SK-N-SH (cell line): ENCODE results near the gene PIBF1.
"Not testable (repeated sequence)": the region's sequence is repeated elsewhere in the genome, so short reads cannot be mapped to it uniquely, and the experiment has no call there.

Source experiments
- GABPA ChIP-seq: IDR thresholded peaks from 2 replicates; pipeline ENCODE4 v1.4.0; 2012; ENCODE audit warnings: low read depth, mild to moderate bottlenecking
- YY1 ChIP-seq: IDR thresholded peaks from 2 replicates; pipeline ENCODE4 v1.4.0; 2012; ENCODE audit warnings: low read depth, mild to moderate bottlenecking

GRCh38 chr13:72901546-72901945 is 119.6 kb downstream of the PIBF1 start:
- TF ChIP-seq YY1, GABPA: not testable (repeated sequence)
